Hippocampal formation (tissue), 2 donors: Measurements from ENCODE around the gene TANGO2.

Source experiments
- DNase-seq, 2 donors: peaks; one replicate each; lab custom pipeline; 2025; lab: John Stamatoyannopoulos, UW

TANGO2 gene

DNA sequence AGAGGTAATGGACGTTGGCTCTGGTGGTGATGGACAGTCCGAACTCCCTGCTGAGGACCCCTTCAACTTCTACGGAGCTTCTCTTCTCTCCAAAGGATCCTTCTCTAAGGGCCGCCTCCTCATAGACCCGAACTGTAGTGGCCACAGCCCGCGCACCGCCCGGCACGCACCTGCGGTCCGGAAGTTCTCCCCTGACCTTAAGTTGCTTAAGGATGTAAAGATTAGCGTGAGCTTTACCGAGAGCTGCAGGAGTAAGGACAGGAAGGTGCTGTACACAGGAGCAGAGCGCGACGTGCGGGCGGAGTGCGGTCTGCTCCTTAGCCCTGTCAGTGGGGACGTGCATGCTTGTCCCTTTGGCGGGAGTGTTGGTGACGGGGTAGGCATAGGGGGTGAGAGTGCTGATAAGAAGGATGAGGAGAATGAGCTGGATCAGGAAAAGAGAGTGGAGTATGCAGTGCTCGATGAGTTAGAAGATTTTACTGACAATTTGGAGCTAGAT lies 65.2 kb downstream of the TANGO2 start:
- DNase-seq: no peak

DNA sequence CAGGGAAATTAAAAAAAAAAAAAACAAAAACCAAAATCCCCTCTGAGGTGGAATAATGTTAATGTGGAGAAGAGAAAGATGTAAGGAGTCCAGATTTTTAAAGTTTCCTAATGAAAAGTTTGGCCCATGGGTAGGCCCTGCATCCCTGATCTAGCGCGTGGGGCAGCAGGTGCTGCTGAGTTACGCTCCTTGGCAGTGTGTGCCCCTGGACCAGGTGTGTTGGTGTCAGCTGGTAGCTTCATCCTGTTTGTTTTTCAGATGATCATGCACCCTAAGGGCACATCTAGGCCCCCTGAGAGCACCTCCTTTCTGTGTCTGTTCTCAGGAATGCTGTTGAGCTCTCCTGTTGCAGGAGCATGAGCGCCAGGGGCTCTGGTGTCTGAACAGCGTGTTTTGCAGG lies 65.9 kb downstream of the TANGO2 start:
- no peak for DNase-seq

DNA sequence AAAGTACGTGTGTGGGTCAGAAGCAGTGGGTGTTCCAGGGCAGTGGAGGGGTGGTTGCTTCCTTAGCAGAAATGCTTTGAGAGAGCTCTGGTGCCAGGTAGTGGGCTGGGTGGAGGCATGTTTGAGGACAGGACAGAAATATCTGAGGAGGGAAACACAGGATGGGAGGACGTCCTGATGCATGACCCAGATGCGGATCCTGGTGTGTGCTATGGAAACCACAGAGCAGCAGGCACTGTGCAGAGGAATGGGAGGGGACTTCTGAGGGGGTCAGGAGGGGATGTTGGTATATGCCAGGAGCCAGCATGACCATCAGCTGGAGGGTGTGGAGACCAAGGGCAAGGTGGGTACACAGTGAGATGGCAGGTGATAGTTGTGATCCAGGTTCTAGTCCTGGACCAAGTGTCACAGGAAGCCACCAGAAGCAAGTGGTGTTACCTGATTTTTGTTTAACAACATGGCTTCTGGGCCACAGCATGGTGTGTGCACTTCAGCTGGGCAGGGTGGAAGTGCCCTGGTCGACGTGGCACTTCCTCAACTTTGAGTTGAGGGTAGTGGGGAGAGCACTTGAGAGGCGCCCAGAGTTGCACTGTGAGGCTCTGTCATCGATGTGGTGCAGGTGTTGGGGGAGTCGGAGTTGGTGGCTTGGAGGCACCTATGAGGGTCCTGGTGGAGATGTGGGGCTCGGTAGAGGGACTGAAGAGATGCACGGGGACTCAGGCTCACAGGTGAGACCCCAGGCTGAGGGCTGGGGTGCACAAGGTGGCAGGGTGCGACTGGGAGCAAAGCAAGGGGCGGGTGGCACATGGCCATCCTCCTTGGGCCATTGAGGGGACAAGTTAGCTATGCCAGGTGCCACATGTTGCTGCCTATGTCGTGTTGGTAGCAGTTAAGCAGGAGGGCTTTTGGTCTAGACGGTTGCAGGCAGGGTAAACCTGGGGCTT lies 66.7 kb downstream of the TANGO2 start:
- no peak for DNase-seq

DNA sequence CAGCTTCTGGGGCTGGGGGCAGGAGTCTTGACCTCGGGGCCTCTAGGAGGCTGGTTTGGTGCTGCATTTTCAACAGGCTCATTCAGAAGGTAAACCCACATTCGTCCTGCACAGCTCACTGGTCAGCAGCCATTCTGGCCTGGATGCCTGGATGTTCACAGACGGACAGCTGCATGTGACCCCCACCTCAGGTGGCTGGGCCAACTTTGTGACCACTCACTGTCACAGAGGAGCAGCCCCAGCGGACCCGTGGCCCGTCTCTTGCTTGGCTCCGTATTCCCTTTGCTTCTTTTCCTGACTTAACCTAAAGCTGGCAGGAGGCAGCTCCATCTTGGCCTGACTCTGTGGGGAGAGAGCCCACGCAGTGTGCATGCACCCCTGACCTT lies 67.3 kb downstream of the TANGO2 start:
- DNase-seq: no peak

DNA sequence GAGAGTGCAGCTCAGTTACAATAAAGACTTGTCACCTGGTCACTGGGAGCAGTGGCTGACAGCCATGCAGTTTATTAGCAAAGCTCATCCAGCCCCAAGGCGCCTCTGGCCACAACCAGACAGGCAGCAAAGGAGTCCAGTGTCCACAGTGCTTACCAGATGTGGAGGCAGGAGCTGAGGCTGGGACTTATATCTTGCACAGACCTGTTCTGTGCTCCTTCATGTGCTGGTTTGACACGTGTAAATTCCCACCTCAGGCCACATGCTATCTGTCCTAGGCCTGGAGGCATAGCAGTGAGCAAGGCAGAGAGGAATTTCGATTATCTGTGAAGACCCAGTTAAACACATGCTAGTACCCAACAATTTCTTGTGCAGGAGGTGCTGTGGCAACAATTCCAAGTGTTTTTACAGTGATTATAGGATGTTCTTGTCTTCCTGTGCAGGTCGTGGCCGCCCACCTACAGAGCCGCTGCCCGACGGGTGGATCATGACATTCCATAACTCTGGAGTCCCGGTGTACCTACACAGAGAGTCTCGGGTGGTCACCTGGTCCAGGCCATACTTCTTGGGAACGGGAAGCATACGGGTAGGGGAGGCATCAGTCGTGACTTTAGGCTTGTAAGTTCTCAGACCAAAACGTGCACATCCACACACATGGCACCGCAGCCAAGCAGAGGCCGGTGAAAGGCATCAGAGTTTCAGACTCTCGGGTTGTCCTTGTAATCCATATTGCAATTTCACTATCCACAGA lies 68.5 kb downstream of the TANGO2 start:
- DNase-seq: no peak

DNA sequence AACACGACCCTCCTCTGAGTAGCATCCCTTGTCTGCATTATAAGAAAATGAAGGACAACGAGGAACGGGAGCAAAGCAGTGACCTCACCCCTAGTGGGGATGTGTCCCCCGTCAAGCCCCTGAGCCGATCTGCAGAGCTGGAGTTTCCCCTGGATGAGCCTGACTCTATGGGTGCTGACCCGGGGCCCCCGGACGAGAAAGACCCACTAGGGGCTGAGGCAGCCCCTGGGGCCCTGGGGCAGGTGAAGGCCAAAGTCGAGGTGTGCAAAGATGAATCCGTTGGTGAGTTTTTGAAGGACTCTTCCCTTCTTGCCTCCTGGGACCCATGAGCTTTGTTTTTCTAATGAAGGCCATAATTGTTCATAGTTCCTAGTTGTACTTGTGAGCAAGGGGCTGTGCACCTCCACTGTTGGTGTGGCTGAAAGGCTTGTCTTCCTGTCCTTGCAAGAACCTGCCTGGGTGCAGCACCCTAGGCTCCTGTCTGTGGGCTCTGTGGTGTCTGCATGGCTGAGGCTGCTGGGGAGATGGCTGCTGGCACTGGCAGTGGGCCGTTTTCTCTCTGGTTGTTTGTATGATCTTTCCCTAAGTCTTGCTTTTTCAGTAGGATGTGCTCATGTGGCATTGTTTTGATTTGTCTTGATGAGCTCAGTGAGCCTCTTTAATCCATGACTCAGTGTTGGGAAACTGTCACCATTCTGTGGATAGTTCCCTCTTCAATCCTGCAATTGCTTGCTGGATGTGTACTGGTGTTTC lies 69.2 kb downstream of the TANGO2 start:
- DNase-seq: no peak

DNA sequence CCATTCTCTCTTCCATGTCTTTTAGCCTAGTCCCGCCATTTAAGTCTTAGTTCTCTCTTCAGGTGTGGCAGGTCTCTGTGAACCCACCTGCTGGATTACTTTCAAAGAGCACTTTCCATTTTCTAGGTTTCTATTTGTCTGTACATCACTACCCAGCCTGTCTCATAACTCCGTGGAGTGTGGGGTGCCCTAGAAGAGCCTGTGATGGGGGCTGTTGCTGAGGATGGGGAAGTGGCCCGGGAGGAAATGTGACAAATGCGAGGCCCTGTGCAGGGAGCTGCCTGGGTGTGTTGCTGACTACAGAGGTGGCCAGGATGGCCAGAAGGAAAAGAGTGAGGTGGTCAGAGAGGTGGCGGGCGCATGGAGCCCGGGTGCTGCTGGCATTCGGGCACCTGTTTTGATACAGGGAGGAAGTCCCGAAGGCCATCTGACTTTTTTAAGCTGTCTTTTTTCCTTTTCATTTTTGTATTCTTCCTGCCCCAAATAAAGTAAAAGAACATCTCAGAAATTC lies 69.9 kb downstream of the TANGO2 start:
- no peak for DNase-seq

DNA sequence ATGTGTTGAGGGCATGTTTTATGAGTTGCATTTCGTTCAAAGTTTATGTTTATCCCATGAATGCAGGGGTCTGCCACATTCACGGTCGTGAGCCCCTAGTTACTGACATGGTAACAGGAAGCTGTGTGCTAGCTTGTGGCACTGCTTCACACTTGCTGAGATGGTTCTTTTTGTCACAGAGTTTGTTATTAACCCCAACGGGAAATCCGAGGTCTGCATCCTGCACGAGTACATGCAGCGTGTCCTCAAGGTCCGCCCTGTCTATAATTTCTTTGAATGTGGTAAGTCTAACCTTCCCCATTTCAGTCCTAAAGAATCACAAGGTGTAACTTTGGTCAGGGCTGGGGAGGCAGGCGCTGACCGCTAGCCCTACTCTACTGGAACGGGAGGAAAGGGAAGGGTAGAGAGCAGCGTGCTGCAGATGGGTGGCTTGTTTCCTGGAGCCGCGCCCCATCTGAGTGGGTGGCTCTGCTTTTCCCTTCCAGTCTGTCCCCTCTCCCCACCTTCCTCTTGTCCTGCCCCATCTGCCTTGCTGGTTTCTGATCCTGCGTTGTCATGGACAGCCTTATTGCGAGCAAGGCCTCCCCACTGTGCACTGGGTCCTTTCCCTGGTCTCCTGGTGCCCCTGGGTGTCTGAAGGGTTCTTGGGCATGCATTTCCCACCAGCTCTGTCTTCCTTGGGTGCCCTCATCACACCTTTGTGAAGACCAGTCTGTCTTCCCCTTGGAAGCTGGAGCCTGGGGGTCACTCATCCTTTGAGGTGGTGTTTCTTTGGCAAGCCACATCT lies 71.0 kb downstream of the TANGO2 start:
- no peak for DNase-seq

DNA sequence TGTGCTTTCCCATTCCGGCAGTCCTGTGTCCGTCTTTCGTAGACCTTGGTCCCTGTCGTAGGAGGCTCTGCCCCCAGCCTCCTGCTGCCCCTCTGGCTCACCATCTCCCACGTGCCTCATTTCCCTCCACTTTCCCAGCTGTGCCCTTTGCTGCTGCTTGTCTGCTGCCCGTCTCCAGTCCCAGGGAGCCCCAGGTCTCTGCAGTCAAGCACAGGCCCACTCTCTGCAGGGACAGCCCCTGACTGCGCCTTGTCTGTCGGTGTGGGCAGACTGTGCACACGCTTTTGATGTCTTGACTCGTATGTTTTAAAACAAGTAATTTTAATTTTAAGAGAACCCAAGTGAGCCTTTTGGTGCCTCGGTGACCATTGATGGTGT lies 71.6 kb downstream of the TANGO2 start:
- DNase-seq: no peak

DNA sequence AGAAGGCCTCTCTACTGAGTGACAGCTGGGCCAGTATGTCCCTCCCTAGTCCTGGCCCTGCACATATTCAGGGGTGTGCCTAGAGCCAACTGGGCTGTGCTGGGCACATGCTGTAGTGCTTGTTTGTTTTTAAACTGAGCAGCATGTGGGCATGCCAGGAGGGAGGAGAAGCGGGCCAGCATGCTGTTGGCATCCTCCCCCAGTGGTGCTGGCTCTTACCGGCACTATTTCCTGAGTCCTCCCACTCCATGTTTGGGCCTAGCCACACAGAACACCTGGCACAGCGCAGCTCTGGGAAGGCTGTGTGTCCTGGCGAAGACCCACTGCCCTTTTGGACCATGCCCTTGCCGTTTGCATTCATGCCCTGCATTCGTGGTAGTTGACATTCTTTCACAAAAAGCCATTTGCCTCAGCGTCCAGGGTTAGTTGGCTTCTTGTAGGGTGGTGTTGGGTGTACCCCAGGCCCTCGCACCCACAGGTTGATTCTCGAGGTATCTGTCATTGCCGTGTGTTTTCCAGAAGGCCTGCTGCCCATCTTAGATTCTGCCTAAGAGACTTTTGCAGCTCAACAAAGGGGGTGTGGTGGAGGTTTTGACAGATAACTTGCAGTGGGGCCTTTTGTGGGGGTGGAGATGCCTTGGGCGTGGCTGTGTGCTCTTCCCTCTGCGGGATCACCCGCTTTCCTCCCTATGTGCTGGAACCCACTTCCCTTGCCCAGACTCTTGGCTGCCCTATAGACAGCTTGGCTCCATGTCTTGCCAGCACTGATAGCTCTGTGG lies 72.7 kb downstream of the TANGO2 start:
- peak; percentile 33 to 56 for DNase-seq

DNA sequence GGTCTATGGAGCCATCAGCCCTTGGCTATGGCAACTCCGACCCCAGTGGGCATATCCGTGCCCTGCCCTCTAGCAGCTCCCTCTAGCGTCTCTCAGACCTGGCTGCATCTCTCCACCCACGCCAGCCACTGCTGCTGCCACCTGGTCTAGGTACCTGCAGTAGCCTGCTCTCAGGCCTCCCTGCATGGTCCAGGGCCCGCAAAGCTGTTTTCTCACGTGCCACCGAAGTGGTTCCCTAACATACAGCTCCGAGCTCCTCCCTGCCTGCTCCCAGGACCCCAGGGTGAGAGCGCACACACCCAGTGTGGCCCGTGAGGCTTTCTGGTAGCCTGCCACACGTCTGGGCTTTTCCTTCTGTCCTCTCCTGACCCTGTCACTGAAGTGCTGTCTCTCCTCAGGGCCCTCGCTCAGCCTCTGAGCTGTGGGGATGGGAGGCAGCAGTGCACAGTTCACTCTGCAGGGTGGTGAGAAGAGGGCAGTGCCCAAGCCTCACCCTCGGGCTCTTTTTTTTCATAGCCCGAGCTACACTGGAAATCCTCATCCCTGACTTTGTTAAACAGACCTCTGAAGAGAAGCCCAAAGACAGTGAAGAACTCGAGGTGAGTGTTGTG lies 73.4 kb downstream of the TANGO2 start:
- DNase-seq: no peak

DNA sequence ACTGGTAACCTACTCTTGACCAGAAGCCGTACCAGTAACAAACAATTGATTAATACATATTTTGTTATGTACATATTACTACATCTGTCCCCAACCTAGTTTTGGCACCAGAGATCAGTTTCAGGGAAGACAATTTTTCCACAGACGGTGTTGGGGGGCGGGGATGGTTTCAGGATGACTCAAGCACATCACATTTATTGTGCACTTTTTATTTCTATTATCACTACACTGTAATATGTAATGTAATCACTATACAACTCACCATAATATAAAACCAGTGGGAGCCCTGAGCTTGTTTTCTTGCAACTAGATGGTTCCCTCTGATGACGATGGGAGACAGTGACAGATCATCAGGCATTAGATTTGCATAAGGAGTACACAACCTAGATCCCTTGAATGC lies 74.6 kb downstream of the TANGO2 start:
- DNase-seq: no peak

DNA sequence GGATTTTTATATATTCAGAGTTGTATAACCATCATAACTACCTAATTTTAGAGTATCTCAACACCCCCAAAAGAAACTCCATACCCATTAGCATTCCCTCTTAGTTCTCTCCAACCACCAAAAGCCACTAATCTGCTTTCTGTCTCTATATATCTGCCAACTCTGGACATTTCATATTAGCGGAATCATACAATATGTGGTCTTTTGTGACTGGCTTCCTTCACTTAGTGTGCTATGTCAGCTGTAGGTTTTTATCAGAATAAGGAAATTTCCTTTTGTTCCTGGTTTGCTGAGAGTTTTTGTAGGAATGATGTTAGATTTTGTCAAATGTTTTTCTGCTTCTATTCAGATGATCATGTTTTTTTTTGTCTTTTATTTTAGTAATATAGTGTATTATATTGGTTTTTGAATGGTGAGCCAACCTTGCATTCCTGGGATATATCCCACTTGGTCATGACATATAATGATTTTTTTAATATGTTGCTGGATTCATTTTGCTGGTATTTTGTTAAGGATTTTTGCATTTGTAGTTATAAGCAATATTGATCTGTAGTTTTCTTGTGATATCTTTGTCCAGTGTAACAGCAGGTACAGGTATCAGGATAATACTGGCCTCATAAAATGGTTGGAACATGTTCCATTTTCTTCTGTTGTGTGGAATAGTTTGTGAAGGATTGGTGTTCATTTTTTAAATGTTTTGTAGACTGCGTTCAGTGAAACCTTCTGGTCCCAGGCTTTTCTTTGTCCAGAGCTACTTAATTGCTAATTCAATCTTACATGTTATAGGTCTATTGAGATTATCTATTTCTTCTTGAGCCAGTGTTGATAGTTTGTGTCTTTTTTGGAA lies 75.9 kb downstream of the TANGO2 start:
- no peak for DNase-seq

DNA sequence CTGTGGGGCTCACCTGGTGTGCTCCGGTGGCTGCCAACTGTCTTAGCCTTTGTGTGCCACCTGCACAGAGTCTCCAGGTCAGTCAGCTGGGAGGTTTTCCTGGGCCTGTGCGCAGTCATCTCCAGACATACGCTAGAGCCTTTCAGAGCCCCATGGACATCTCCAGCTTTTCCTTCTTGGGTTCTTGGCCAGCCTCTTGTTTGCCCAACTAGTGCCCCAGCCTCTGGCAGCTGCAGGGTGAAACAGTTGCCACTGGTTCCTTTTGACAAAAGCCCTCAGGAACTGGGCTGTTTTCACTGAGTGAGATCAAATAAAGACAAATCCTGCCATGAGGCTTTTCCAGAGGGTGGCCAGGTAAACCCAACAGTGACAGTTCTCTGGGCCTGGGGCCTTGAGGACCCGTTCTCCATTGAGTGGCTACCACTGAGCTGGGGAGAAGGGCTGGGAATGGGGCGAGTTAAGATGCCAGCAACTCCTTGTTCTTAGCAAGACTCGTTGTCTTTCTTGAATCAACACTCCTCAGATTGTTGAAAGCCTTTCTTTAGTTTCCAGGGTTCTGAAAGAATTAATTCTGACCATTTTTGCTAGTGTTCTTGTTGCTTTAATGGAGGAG lies 78.3 kb downstream of the TANGO2 start:
- DNase-seq: no peak

DNA sequence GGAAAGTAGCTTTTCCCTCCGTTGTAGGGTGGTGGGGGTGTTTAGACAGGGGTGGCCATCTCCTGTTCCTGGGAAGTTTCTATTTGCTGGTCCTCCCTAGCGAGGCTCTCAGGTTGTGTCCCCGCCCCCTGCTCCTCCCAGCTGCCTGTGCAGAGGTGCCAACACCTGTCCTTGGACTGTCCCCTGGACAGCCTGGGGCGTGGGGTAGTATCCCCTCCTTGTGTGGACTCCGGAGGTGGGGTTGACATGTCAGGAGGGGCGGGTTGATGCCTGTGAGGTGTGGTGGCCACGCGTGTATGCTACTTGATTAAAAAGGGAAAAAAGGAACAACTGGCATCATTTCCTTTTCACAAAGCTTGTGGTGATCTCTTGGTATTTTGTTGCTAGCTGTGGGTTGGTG lies 80.7 kb downstream of the TANGO2 start:
- no peak for DNase-seq

DNA sequence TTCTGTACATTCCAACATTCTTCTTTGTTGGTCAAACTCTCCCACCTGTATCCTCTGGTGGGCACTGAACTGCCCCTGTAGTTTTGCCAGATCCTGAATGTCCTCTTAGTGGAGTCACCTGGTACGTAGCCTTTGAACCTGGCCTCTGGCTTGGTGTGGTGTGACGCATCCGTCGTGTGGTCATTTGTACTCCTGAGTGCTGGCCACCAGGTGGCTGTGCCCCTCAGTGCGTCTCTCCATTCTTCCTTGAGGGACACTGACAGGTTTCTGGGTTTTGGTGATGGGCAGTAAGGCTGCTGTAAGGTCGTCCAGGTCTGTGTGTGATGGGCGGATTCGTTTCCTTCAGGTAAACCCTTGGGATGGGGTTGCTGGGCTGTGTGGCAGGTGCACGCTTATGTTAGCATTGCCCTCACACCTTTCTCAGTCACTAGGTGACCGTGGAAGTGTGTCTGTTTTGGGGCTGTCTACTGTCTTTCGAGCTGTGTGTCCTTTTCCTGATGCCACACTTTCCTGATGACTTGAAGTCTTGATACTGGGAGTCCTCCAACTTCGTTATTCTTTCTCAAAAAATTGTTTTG lies 81.4 kb downstream of the TANGO2 start:
- DNase-seq: no peak

DNA sequence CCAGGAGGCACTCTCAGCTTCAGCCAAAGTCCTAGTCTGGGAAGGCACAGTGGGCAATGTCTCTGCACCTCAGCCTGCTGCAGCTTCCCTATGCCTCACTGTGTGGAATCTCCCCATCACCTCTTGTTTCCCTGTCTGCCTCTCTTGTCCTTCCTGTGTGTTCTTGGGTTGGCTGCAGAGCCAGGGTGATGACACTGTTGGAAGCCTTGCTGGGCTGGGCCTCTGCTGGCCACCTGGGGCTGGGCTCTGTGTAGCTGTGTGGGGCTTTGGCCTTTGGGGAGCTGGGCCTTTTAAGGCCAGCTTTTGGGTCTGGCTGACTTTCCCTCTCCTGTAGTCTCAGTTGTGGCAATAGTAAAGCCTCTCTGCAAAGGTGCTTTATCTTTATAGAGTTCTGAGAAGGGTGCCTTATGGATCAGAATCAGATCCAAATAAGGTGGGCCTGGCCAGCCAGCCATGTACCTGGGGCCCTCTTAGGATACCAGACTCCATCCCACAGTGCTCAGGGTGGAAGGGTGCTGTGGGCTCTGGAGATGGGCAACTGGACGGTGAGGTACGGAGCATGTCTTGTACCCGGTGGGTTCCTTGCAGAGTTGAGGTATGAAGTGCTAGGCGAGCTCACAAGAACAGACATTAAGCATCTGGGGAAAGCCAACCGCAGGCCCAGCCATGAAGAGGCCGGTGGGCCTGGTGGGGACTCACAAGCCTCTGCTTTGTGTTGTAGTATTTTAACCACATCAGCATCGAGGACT lies 84.7 kb downstream of the TANGO2 start:
- no peak for DNase-seq
